T1000 (cell line): Measurements from ENCODE around the gene RAD21L1.

Source experiments
- DNase-seq: peaks from one replicate; lab custom pipeline; 2025; ENCODE audit warnings: mixed read lengths; lab: John Stamatoyannopoulos, UW

The RAD21L1 gene

GRCh38 chr20:1273366-1273765 lies 47.5 kb downstream of the RAD21L1 start:
- no peak for DNase-seq

DNA sequence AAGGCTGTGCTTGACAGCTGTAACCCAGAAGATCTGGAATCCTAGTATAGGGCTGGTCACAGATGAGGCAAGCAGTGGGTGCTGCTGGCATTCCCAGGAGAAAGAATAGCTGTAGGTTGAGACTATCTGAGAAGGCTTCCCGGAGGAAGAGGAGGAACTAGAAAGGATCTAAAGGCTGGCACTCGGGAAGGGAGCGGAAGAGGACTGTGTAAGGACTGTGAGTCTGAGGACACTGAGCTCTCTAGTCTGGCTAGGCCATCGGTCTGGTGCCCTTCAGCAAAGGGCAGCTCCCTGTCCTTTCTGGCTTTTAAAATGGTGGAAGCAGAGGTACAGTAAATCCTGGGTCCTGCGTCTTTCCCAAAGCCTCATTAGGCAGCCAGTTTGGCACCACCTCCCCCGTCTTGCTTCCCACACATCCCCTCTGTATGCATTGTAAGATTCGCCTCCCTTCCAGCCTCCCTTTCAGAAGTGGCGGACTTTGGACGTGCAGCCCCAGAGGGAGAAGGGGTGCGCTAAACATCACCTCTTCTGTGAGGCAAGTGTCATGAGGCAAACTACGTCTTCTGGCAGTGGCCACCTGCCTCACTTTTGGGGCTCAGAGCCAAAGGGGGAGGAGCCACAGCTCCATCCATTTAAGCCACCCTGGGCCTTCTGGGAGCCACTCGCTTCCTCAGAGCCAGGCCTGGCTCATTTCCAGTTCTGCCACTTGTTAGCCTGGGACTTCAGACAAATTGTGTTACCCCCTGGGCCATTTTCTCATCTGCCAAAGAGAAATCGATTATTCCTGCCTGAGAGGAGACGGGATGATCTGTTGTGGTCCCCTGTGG lies 48.9 kb downstream of the RAD21L1 start:
- DNase-seq: no peak

DNA sequence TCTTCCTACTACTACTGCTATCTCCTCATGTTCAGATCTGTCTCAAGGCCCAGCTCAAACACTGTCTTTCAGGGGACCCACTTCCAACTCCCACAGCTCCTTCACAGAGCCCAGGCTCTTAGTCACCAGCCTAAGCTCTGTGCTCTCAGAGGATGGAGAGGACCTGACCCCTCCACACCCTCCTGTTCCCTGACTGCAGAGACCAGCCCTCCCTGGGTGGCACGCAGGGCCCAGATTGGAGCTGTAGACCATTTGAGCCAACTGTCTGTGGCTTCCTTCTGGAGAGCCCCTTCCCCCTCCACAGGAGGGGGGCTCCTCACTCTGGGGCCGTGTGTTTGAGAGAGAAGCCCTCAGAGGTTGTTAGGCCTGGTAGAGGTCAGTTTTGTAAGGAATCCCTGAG lies 50.1 kb downstream of the RAD21L1 start:
- DNase-seq: no peak

GRCh38 chr20:1277529-1278322 lies 51.9 kb downstream of the RAD21L1 start:
- no peak for DNase-seq

DNA sequence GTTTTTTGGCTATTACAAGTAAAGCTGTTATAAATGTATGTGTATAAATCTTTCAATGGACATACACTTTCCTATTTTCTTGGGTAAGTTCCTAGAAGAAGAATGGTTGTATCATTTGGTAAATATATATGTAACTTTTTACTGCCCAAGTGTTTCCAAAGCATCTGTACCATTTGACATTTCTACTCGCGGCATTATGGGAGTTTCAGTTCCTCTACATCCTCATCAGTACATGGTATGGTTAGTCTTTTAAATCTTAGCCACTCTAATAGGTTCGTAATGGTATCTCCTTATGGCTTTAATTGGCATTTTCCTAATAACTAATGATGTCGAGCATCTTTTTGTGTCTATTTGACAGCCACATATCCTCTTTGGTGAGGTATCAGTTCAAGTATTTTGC lies 53.1 kb downstream of the RAD21L1 start:
- no peak for DNase-seq

GRCh38 chr20:1280195-1281102 lies 54.6 kb downstream of the RAD21L1 start:
- no peak for DNase-seq

DNA sequence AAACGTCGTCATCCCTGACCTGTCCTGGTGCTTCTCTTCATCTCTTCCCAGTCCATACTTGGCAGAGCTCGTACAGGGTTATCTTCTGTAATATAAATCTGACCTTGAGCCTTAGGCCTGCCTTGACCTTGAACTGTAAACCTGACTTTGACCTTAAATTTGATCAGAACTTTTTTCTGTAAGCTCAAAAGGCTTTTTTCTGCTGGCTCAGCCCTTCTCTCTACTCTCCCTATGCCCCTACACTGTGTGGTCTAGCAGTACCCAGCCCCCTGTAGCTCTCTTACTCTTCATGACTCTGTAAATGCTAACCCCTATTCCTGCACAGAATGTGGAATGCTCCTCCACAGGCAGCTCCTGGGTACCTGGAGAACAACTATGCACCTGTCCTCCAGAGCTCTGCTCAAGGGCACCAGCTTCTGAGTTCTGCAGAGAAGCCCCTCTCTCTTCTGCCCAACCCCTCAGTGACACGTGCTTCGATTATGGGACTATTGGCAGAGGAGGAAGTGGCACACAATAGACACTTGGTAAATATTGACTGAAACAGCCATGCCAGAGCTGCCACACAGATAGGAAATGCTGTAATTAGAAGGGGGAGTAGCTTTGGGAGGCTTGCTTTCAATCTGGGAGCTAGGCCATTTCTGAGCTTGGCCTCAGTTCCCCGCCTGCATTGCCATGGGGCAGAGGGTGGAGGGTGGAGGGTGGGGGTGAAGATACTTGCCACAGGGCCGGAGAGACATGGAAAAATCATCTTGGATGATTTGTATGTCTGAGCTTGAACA lies 55.6 kb downstream of the RAD21L1 start:
- no peak for DNase-seq

DNA sequence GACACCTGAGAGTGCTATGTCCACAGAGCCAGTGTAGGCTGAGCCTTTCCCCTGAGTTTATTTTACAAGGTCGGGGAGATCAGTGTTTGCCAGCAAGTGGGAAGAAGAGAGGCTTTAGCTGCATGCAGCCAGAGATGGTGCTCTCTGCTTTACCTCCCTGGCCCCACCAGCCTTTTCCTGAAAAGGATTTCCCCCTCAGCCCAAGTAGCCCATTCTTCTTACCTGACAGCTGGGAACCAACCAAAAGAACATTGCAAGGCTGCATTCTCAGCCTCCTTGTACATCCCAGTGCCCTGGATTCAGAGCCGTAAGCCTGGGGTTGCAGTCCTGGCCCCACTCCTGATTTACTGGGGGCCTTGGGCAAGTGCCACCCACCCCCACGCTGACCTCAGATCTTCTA lies 57.1 kb downstream of the RAD21L1 start:
- no peak for DNase-seq

- no peak for DNase-seq
These were observed 58.0 kb downstream of the RAD21L1 start for GRCh38 chr20:1283522-1284510.

DNA sequence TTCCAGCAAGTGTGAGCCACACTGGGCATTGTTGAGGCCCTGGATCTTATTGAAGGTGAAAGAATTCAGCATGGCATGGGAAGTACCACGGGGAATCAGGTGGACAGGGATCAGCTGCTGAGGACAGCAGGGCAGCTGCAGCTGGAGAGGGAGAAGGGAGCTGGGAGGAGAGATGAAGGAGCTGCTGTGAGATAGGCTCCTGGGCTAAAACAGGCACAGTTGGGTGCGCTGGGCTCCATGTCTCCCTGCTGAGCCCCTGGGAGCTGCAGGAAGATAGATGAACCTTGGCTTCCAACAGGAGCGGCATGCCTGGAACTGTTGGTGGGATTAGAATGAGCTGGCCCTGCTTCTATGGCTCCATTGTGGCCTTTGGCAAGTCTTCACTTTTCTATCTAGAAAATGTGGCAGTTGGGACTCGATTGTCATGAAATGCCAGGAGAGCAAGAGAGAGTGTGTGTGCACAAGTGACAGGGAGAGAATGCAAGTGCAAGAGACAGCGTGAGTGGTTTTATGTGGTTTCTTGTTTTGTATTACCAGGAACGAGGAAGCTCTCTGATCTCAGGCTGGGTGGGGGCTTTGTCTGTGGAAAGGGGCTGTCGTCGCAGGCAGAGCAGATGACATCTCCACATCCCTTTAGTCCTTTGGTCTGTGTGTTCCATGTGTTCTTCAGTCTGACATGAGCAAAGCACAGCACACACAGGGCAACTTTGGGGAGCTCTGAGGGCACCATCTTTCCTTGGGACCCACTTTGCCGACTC lies 60.6 kb downstream of the RAD21L1 start:
- DNase-seq: no peak

DNA sequence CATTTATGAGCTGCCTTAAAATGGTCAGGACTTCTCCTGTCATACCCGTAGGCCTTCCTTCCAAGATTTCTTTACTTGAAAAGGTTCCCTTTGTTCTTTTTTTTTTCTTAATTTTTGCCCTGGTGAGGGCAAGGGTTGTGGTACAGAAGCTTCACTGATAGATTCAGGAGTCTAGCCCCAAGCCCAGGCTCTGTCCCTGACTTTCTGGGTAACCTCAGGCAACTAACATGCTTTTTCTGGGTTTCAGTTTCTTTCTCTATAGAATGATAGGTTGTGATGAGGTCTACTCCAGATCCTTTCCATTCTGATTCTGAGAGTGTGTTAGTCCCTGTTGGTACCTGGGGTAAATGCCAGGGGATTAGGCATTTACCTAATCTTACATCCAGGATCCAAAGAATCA lies 61.5 kb downstream of the RAD21L1 start:
- no peak for DNase-seq

DNA sequence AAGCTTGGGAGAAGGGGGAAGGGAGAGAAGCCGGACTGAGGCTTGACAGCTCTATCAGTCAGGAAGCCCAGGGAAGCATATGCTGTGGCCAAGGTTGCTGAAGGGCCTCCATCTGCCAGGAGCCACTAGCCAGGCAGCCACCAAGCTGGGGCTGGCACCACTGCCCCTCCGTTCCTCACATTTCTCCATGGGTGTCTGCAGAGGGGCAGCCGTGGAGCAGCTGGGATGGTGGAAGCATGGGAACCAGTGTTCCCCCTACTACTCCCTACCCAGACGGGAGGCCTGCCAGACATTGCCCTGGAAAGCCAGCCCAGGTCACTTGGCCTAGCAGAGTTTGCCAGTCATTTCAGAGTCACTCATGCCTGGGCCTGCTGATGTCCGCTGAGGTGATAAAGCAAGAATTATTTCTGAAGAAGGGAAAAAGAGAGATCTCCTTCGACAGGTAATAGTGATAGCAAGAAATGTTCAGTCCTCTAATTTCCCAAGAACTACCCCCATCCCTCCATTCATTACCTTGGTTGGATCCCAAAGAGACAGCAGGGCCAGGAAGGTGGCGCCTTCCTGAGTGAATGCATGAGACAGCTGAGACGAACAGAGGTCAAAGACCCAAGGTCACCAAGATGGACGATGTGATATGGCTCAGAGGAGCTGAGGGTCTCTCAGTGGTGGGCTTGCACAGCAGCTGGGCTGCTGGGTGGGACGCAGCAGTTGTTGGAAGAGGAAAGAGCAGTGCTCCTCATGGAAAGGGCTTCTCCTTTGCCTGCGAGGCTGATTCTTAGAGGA lies 62.1 kb downstream of the RAD21L1 start:
- DNase-seq: no peak

DNA sequence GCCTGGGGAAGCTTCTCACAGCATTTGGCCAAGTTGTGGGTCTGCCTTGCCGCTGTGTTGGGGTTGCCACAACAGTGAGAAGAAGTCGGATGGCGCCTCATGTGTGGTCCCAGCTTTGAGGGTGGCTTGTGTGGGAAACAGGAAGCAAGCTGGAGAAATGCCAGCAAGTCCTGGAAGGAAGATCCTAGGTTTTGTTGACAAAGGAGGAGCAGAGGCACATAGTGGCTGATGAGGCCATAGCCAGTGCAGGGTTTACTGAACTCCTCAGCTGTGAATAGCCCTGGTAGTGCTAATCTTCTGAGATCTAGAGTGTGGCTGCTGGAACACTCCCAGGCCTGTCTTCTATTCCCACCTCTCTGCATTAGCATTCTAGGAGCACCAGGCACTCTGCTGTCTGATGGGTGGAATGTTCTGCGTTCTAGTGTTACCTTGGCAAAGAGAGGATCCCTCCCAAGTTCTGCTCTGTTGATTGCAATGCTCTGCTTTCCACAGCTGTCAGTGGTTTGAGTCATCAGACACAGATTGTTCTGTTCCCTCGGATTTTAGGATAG lies 65.4 kb downstream of the RAD21L1 start:
- DNase-seq: no peak

DNA sequence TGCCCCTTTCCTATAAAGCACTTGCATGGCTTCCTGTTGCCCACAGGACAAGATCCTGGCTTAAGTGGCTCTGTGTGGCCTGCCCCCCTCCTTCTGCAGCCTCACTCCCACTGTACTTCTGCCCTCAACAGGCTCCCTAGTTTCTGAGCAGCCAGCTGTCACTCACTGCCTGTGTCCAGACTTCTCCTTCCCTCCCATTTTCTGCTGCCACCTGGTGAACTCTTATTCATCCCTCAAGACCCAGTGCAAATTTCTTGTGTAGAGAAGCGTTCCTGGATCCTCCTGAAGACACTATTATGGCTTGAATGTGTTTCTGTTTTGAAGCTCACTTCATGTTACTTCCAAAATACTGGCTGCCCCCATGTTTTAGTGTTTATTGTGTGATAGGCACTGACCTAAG lies 66.8 kb downstream of the RAD21L1 start:
- no peak for DNase-seq

- DNase-seq: no peak
These were observed 68.0 kb downstream of the RAD21L1 start for GRCh38 chr20:1293641-1294379.

GRCh38 chr20:1294497-1294896 lies 68.7 kb downstream of the RAD21L1 start:
- DNase-seq: no peak

- no peak for DNase-seq
These were observed 69.6 kb downstream of the RAD21L1 start for GRCh38 chr20:1295276-1295930.
